Psoas muscle (tissue), 8 donors: ENCODE results near the gene MAP2K3. TPM values are rescaled to one million over a fixed set of nuclear protein-coding genes. Genes with fewer than 3 reads are reported as not detected.

ENCODE experiments used
- ATAC-seq, 4 donors: fragments of 200-7000 bp; cut with Tn5 transposase; one replicate each; pipeline ENCODE4 v1.9.1; 2020; ENCODE audit warnings: moderate library complexity in 3 of 4, mild to moderate bottlenecking in 2 of 4
- DNase-seq, 2 donors: peaks; one replicate each; pipeline ENCODE4 v3.0.0-alpha.2; 2020
- H3K27ac ChIP-seq: fragments of 200-600 bp; one replicate; pipeline ENCODE4 v1.8.0; 2022
- H3K27me3 ChIP-seq, 3 donors: fragments of 200-600 bp in 1 of 3; one replicate each; pipeline versions ENCODE4 v1.6.1 to v1.8.0; 2013 to 2022; ENCODE audit warnings: low read length in 2 of 3, mild to moderate bottlenecking in 2 of 3, moderate library complexity in 1 of 3; ENCODE audit not compliant: insufficient read depth in 3 of 3
- H3K36me3 ChIP-seq, 2 donors: fragments of 200-600 bp in 1 of 2; one replicate each; pipeline versions ENCODE4 v1.6.1 to v1.8.0; 2013 to 2022; ENCODE audit warnings: low read depth in 1 of 2, mild to moderate bottlenecking in 1 of 2, moderate library complexity in 1 of 2; ENCODE audit not compliant: insufficient read depth in 1 of 2
- H3K4me1 ChIP-seq: fragments of 200-600 bp; one replicate; pipeline ENCODE4 v1.8.0; 2022
- H3K4me3 ChIP-seq: fragments of 200-600 bp; one replicate; pipeline ENCODE4 v1.8.0; 2022; ENCODE audit warnings: mild to moderate bottlenecking
- H3K9me3 ChIP-seq: fragments of 200-600 bp; one replicate; pipeline ENCODE4 v1.8.0; 2022
- CTCF ChIP-seq: fragments of 200-600 bp; IDR thresholded peaks from one replicate; pipeline ENCODE4 v1.8.0; 2022; ENCODE audit warnings: antibody characterized with exemption
- WGBS, 3 donors: extraction: QIAGEN DNeasy Blood & Tissue Kit; methylation state at CpG; one replicate each; pipeline versions ENCODE4 v1.1.6 to v1.1.7; 2013; 5-methylcytosine and 5-hydroxymethylcytosine counted together
- intact Hi-C, 2 donors: fragments of 100-400 bp; cut with DNase I; formaldehyde crosslinking; loops; one replicate each; pipeline versions ENCODE4 v1.11.0 to v1.14.2; 2022
- polyA plus RNA-seq, 3 donors: library from polyadenylated mRNA; stranded (reverse); fragments of 200-250 nt; gene quantifications; one replicate each; pipeline ENCODE4 v1.2.3, GENCODE V29; 2013
- total RNA-seq, 4 donors: library from RNA; stranded (reverse); fragmentation: NEBNext Ultra II Directional in 2 of 4; extraction: Animal tissue kit (Norgen Biotek cat#: 25700) in 2 of 4; gene quantifications; one replicate each; pipeline versions ENCODE4 v1.2.1 to v1.2.4, GENCODE V29; 2021 to 2023
- donor health status: healthy with polysubstance abuse.
- donor health status: DM: no; HTN: no; CAD: no; lungs with moderate emphysema.
- donor health status: Bipolar disorder and iron deficiency.
- donor health status: healthy.
- donor health status: DM: yes; HTN: yes; CAD: no.
- donor health status: DM: no; HTN: no; CAD: no.
- donor health status: DM: no; HTN: no; CAD: no.
- donor health status: DM: yes; HTN: yes; CAD: no.

Gene MAP2K3
- total and polyA plus RNA-seq, 7 donors = 64.4 to 229 (median 114) TPM

- Histone ChIP-seq H3K27ac (peak overlapping the region; percentile 94), H3K4me1 (peaks cover 59% of the 10 kb centered on the region), H3K4me3 (no peak overlapping the region), H3K27me3 (no peaks in the 10 kb centered on the region), H3K36me3 (peaks cover 0 to 20% of the 10 kb centered on the region in 2 donors), H3K9me3 (no peaks in the 10 kb centered on the region)
- 68 to 77% (median 68%) methylated on average over 11 of the region's 11 CpGs for WGBS, 3 donors
- TF ChIP-seq CTCF = no peak
- peak in 1 of 2 donors; percentile 57 for DNase-seq
- intact Hi-C loops = no loop called here
- ATAC-seq = no peak
These were observed 42.9 kb upstream of the MAP2K3 start for GRCh38 chr17:21241564-21241963.

GRCh38 chr17:21242026-21242697, 42.3 kb upstream of the MAP2K3 start:
- H3K4me1 ChIP-seq = peaks cover 65% of the 10 kb centered on the region
- WGBS, 3 donors = 38 to 52% (median 42%) methylated on average over 11 of the region's 11 CpGs
- no peak for TF ChIP-seq CTCF

GRCh38 chr17:21242780-21243515, 41.6 kb upstream of the MAP2K3 start:
- Histone ChIP-seq H3K4me3 (peak overlapping the region; percentile 34), H3K27me3 (no peaks in the 10 kb centered on the region), H3K27ac (peak overlapping the region; percentile 94), H3K36me3 (peaks cover 0 to 20% of the 10 kb centered on the region in 2 donors), H3K9me3 (no peaks in the 10 kb centered on the region), H3K4me1 (peaks cover 73% of the 10 kb centered on the region)
- peak; percentile 77 to 91 for DNase-seq
- intact Hi-C loops = loop anchor here in 1 of 2 donors (2.0 kb wide), 1 partner anchor 26 kb away; no protein-coding TSS in a partner anchor
- TF ChIP-seq CTCF = peak; percentile 9
- ATAC-seq = peak; percentile 78 to 84 (median 80)
- WGBS, 3 donors = 37 to 46% (median 42%) methylated on average over 23 to 26 of the region's 26 CpGs

More at GRCh38 chr17:21242026-21242697, 42.3 kb upstream of the MAP2K3 start:
- peaks cover 0 to 20% of the 10 kb centered on the region in 2 donors for H3K36me3 ChIP-seq
- peak overlapping the region; percentile 34 for H3K4me3 ChIP-seq
- peak overlapping the region; percentile 94 for H3K27ac ChIP-seq
- no peaks in the 10 kb centered on the region for H3K9me3 ChIP-seq
- ATAC-seq = peak; percentile 10 to 51 (median 26)
- intact Hi-C loops = loop anchor here in 1 of 2 donors (2.0 kb wide), 1 partner anchor 25 kb away; no protein-coding TSS in a partner anchor
- DNase-seq = peak in 1 of 2 donors; percentile 75
- no peaks in the 10 kb centered on the region for H3K27me3 ChIP-seq

- Histone ChIP-seq H3K36me3 (peaks cover 0 to 20% of the 10 kb centered on the region in 2 donors), H3K4me3 (no peak overlapping the region), H3K4me1 (peaks cover 81% of the 10 kb centered on the region), H3K27me3 (no peaks in the 10 kb centered on the region), H3K27ac (peak overlapping the region; percentile 94), H3K9me3 (no peaks in the 10 kb centered on the region)
- intact Hi-C loops = loop anchor here in 1 of 2 donors (2.0 kb wide), 1 partner anchor 27 kb away; no protein-coding TSS in a partner anchor
- 69 to 78% (median 69%) methylated on average over 23 of the region's 23 CpGs for WGBS, 3 donors
- peak; percentile 1 for TF ChIP-seq CTCF
- no peak for DNase-seq
- no peak for ATAC-seq
These were observed 40.8 kb upstream of the MAP2K3 start for GRCh38 chr17:21243516-21244303.
